Psoas muscle (tissue), 8 donors: ENCODE measurements around the gene SOX3. TPM values are rescaled to one million over a fixed set of nuclear protein-coding genes. Genes with fewer than 3 reads are reported as not detected.

Source experiments
- ATAC-seq, 4 donors: fragments of 200-7000 bp; cut with Tn5 transposase; one replicate each; pipeline ENCODE4 v1.9.1; 2020; ENCODE audit warnings: moderate library complexity in 3 of 4, mild to moderate bottlenecking in 2 of 4
- DNase-seq, 2 donors: peaks; one replicate each; pipeline ENCODE4 v3.0.0-alpha.2; 2020
- H3K27ac ChIP-seq: fragments of 200-600 bp; one replicate; pipeline ENCODE4 v1.8.0; 2022
- H3K27me3 ChIP-seq, 3 donors: fragments of 200-600 bp in 1 of 3; one replicate each; pipeline versions ENCODE4 v1.6.1 to v1.8.0; 2013 to 2022; ENCODE audit warnings: low read length in 2 of 3, mild to moderate bottlenecking in 2 of 3, moderate library complexity in 1 of 3; ENCODE audit not compliant: insufficient read depth in 3 of 3
- H3K36me3 ChIP-seq, 2 donors: fragments of 200-600 bp in 1 of 2; one replicate each; pipeline versions ENCODE4 v1.6.1 to v1.8.0; 2013 to 2022; ENCODE audit warnings: low read depth in 1 of 2, mild to moderate bottlenecking in 1 of 2, moderate library complexity in 1 of 2; ENCODE audit not compliant: insufficient read depth in 1 of 2
- H3K4me1 ChIP-seq: fragments of 200-600 bp; one replicate; pipeline ENCODE4 v1.8.0; 2022
- H3K4me3 ChIP-seq: fragments of 200-600 bp; one replicate; pipeline ENCODE4 v1.8.0; 2022; ENCODE audit warnings: mild to moderate bottlenecking
- H3K9me3 ChIP-seq: fragments of 200-600 bp; one replicate; pipeline ENCODE4 v1.8.0; 2022
- CTCF ChIP-seq: fragments of 200-600 bp; IDR thresholded peaks from one replicate; pipeline ENCODE4 v1.8.0; 2022; ENCODE audit warnings: antibody characterized with exemption
- WGBS, 3 donors: extraction: QIAGEN DNeasy Blood & Tissue Kit; methylation state at CpG; one replicate each; pipeline versions ENCODE4 v1.1.6 to v1.1.7; 2013; 5-methylcytosine and 5-hydroxymethylcytosine counted together
- intact Hi-C, 2 donors: fragments of 100-400 bp; cut with DNase I; formaldehyde crosslinking; loops; one replicate each; pipeline versions ENCODE4 v1.11.0 to v1.14.2; 2022
- polyA plus RNA-seq, 3 donors: library from polyadenylated mRNA; stranded (reverse); fragments of 200-250 nt; gene quantifications; one replicate each; pipeline ENCODE4 v1.2.3, GENCODE V29; 2013
- total RNA-seq, 4 donors: library from RNA; stranded (reverse); fragmentation: NEBNext Ultra II Directional in 2 of 4; extraction: Animal tissue kit (Norgen Biotek cat#: 25700) in 2 of 4; gene quantifications; one replicate each; pipeline versions ENCODE4 v1.2.1 to v1.2.4, GENCODE V29; 2021 to 2023
- donor health status: healthy with polysubstance abuse.
- donor health status: DM: no; HTN: no; CAD: no; lungs with moderate emphysema.
- donor health status: Bipolar disorder and iron deficiency.
- donor health status: healthy.
- donor health status: DM: yes; HTN: yes; CAD: no.
- donor health status: DM: no; HTN: no; CAD: no.
- donor health status: DM: no; HTN: no; CAD: no.
- donor health status: DM: yes; HTN: yes; CAD: no.

SOX3 gene
- total and polyA plus RNA-seq, 7 donors = 0.03 to 0.10 TPM; not detected in 5

GRCh38 chrX:140492066-140492994 lies 12.5 kb downstream of the SOX3 start:
- peaks cover 0 to 18% (median 0%) of the 10 kb centered on the region in 3 donors for H3K27me3 ChIP-seq
- H3K9me3 ChIP-seq = no peaks in the 10 kb centered on the region
- ATAC-seq = no peak
- no peak overlapping the region for H3K27ac ChIP-seq
- no peaks in the 10 kb centered on the region for H3K36me3 ChIP-seq
- TF ChIP-seq CTCF = no peak
- WGBS, 3 donors = 76 to 89% (median 88%) methylated on average over 4 of the region's 4 CpGs
- H3K4me1 ChIP-seq = no peaks in the 10 kb centered on the region
- intact Hi-C loops = no loop called here
- no peak for DNase-seq
- H3K4me3 ChIP-seq = no peak overlapping the region

- intact Hi-C loops = no loop called here
- H3K9me3 ChIP-seq = no peaks in the 10 kb centered on the region
- H3K27me3 ChIP-seq = no peaks in the 10 kb centered on the region
- no peak overlapping the region for H3K4me3 ChIP-seq
- ATAC-seq (no peak), DNase-seq (no peak)
- H3K4me1 ChIP-seq = no peaks in the 10 kb centered on the region
- TF ChIP-seq CTCF = no peak
- no peaks in the 10 kb centered on the region for H3K36me3 ChIP-seq
- no peak overlapping the region for H3K27ac ChIP-seq
Measured at GRCh38 chrX:140480765-140481164, 24.1 kb downstream of the SOX3 start.

- no peak for TF ChIP-seq CTCF
- Histone ChIP-seq H3K9me3 (no peaks in the 10 kb centered on the region), H3K36me3 (no peaks in the 10 kb centered on the region), H3K27ac (no peak overlapping the region), H3K4me1 (no peaks in the 10 kb centered on the region), H3K27me3 (no peaks in the 10 kb centered on the region), H3K4me3 (no peak overlapping the region)
- DNase-seq (no peak), ATAC-seq (no peak)
- intact Hi-C loops = no loop called here
Measured at GRCh38 chrX:140477987-140478386, 26.9 kb downstream of the SOX3 start.

- H3K9me3 ChIP-seq = no peaks in the 10 kb centered on the region
- H3K4me3 ChIP-seq = no peak overlapping the region
- ATAC-seq (no peak), DNase-seq (no peak)
- no peak overlapping the region for H3K27ac ChIP-seq
- intact Hi-C loops = no loop called here
- TF ChIP-seq CTCF = no peak
- H3K27me3 ChIP-seq = peaks cover 0 to 4% (median 0%) of the 10 kb centered on the region in 3 donors
- H3K4me1 ChIP-seq = no peaks in the 10 kb centered on the region
- no peaks in the 10 kb centered on the region for H3K36me3 ChIP-seq
Measured at GRCh38 chrX:140475025-140475424, 29.8 kb downstream of the SOX3 start.

- no peaks in the 10 kb centered on the region for H3K4me1 ChIP-seq
- 76 to 83% (median 79%) methylated on average over 5 of the region's 5 CpGs for WGBS, 3 donors
- H3K9me3 ChIP-seq = no peaks in the 10 kb centered on the region
- DNase-seq (no peak), ATAC-seq (no peak)
- no peak for TF ChIP-seq CTCF
- intact Hi-C loops = no loop called here
- H3K27ac ChIP-seq = no peak overlapping the region
- no peaks in the 10 kb centered on the region for H3K36me3 ChIP-seq
- peaks cover 0 to 4% (median 0%) of the 10 kb centered on the region in 3 donors for H3K27me3 ChIP-seq
- no peak overlapping the region for H3K4me3 ChIP-seq
Measured at GRCh38 chrX:140467211-140467610, 37.7 kb downstream of the SOX3 start.
